OCI-LY3 (cell line): ENCODE data around the gene PRDM16.

Source experiments
- H2AFZ ChIP-seq: fragments of 200-600, 300-600 bp; shearing (Covaris generic); 2 replicates; pipeline ENCODE4 v1.6.0; 2014; ENCODE audit warnings: antibody characterized with exemption, low read depth, low read length
- H3K27ac ChIP-seq: fragments of 200-600, 300-600 bp; sonication (generic); 2 replicates; pipeline ENCODE4 v1.5.1; 2014; ENCODE audit warnings: mild to moderate bottlenecking, low read length, moderate library complexity, mixed read lengths
- H3K27me3 ChIP-seq: fragments of 200-600, 300-600 bp; sonication (generic); 2 replicates; pipeline ENCODE4 v1.6.1; 2014; ENCODE audit warnings: low read depth, low read length, mixed read lengths
- H3K36me3 ChIP-seq: fragments of 200-600, 300-600 bp; sonication (generic); replicated peaks from 2 replicates; pipeline ENCODE3; 2014; ENCODE audit warnings: low read depth, low read length, mixed read lengths
- H3K4me1 ChIP-seq: fragments of 300-600, 200-600 bp; sonication (generic); 2 replicates; pipeline ENCODE4 v1.6.1; 2014; ENCODE audit warnings: low read length, mixed read lengths
- H3K4me2 ChIP-seq: fragments of 200-600, 300-600 bp; sonication (generic); 2 replicates; pipeline ENCODE4 v1.6.1; 2014; ENCODE audit warnings: low read length, mixed read lengths
- H3K4me3 ChIP-seq: fragments of 300-600, 200-600 bp; sonication (generic); 2 replicates; pipeline ENCODE4 v1.5.1; 2014; ENCODE audit warnings: antibody characterized with exemption, mild to moderate bottlenecking, low read length, moderate library complexity
- H3K79me2 ChIP-seq: fragments of 300-600, 200-600 bp; shearing (Covaris generic); 2 replicates; pipeline ENCODE4 v1.6.1; 2014; ENCODE audit warnings: mild to moderate bottlenecking, low read length, mixed read lengths
- H3K9ac ChIP-seq: fragments of 300-600, 200-600 bp; shearing (Covaris generic); 2 replicates; pipeline ENCODE4 v1.6.0; 2014; ENCODE audit warnings: mild to moderate bottlenecking, low read length, moderate library complexity
- H3K9me3 ChIP-seq: fragments of 200-600, 300-600 bp; shearing (Covaris generic); 2 replicates; pipeline ENCODE4 v1.6.1; 2014; ENCODE audit warnings: low read length, mixed read lengths; ENCODE audit not compliant: insufficient read depth
- H4K20me1 ChIP-seq: fragments of 200-600, 300-600 bp; sonication (generic); 2 replicates; pipeline ENCODE4 v1.6.1; 2016; ENCODE audit warnings: low read length, mixed read lengths; ENCODE audit not compliant: insufficient read depth
- CTCF ChIP-seq: fragments of 200-600, 300-600 bp; sonication (generic); IDR thresholded peaks from 2 replicates; pipeline ENCODE4 v1.5.1; 2014; ENCODE audit warnings: antibody characterized with exemption, low read length, low read depth
- EZH2phosphoT487 ChIP-seq: fragments of 200-600 bp; shearing (Covaris generic); IDR thresholded peaks from 2 replicates; pipeline ENCODE4 v1.6.1; 2018; ENCODE audit warnings: antibody characterized with exemption, mixed run types, low read depth

The PRDM16 gene

DNA sequence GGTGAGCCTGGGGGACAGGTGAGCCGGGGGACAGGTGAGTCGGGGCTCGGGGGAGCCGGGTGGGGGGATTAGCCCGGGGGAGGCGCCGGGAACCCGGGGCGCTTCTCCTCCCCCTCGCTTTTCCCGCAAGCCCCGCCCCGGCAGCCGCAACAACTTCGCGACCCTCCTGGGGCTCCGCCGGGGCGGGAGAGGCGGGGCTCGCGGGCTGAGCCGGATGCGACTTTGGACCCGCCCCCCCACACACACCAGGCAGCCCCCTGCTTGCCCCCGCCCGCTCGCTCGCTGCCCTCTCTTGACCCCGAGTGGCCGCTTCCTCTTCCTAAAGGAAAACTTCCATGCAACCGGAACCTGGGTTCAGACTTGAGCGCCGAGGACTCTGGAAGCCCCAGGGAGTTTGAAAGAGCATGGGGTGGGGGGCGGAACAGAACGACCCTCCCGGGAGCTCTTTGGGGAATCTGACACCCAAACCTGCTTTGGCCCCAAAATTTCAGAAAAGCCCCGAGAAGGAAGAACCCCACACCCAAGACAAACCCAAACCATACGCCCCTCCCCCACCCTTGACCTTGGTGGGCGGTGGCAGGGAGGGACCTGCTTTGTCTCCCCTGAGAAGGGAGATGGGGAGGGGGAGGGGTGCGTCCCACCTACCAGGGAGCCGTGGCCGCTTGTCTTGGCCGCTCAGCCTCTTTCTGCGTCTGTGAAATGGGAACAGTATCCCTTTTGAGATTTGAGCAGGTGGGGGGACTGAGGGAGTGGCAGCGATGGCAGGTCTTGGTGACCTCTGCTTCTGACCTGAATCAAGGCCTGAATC lies 386.0 kb downstream of the PRDM16 start:
- H3K36me3 ChIP-seq: no peaks in the 10 kb centered on the region
- H3K4me3 ChIP-seq: no peak overlapping the region
- no peaks in the 10 kb centered on the region for H3K4me1 ChIP-seq
- no peaks in the 10 kb centered on the region for H3K27me3 ChIP-seq
- H4K20me1 ChIP-seq: no peaks in the 10 kb centered on the region
- no peaks in the 10 kb centered on the region for H3K79me2 ChIP-seq
- no peak overlapping the region for H3K27ac ChIP-seq
- H3K9me3 ChIP-seq: no peaks in the 10 kb centered on the region
- H3K4me2 ChIP-seq: no peak overlapping the region
- TF ChIP-seq CTCF: no peak
- no peak for TF ChIP-seq EZH2phosphoT487
- no peak overlapping the region for H2AFZ ChIP-seq
- H3K9ac ChIP-seq: no peak overlapping the region

GRCh38 chr1:3455670-3456448 lies 386.9 kb downstream of the PRDM16 start:
- no peak overlapping the region for H3K4me3 ChIP-seq
- H2AFZ ChIP-seq: no peak overlapping the region
- no peak overlapping the region for H3K27ac ChIP-seq
- no peak for TF ChIP-seq EZH2phosphoT487
- no peak for TF ChIP-seq CTCF
- H3K9me3 ChIP-seq: no peaks in the 10 kb centered on the region
- no peaks in the 10 kb centered on the region for H3K79me2 ChIP-seq
- H3K27me3 ChIP-seq: no peaks in the 10 kb centered on the region
- no peaks in the 10 kb centered on the region for H4K20me1 ChIP-seq
- no peak overlapping the region for H3K4me2 ChIP-seq
- no peak overlapping the region for H3K9ac ChIP-seq
- no peaks in the 10 kb centered on the region for H3K36me3 ChIP-seq
- no peaks in the 10 kb centered on the region for H3K4me1 ChIP-seq

DNA sequence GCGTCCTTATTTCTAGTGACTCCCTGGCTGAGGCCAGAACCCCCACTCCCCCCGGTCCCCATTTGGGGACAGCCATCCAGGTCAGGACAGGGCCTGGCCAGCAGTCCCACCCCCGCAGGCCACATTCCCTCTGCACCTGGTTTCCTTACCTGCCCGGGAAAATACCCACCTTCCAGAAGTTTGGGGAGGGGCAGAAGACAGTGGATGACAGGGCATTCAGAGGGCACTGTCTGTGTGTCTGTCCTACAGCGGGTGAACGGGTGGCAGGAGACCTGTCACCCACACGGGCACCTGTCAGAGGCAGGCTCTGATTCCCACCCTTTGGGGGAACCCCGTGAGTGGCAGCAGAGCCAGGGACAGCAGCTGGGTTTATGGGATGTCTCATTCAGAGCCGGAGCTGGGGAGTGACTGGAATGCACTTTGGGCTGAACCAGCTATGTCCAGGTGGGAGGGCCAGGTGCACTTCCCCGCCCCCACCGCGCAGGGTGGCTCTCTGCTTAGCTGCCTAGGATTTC lies 387.5 kb downstream of the PRDM16 start:
- H3K4me3 ChIP-seq: no peak overlapping the region
- H3K9ac ChIP-seq: no peak overlapping the region
- no peaks in the 10 kb centered on the region for H3K9me3 ChIP-seq
- no peaks in the 10 kb centered on the region for H4K20me1 ChIP-seq
- TF ChIP-seq CTCF: no peak
- no peak for TF ChIP-seq EZH2phosphoT487
- no peak overlapping the region for H3K4me2 ChIP-seq
- no peak overlapping the region for H2AFZ ChIP-seq
- no peaks in the 10 kb centered on the region for H3K79me2 ChIP-seq
- H3K36me3 ChIP-seq: no peaks in the 10 kb centered on the region
- H3K4me1 ChIP-seq: no peaks in the 10 kb centered on the region
- no peak overlapping the region for H3K27ac ChIP-seq
- no peaks in the 10 kb centered on the region for H3K27me3 ChIP-seq
